Body of pancreas (tissue), 4 donors: ENCODE measurements around the gene SLC22A14.

ENCODE experiments used
- CTCF ChIP-seq, 7 experiments: fragments of 450-650 bp in 4 of 7; fragments of 200-600 bp in 3 of 7; sonication (generic) in 3 of 7; IDR thresholded peaks; one replicate each; pipeline ENCODE4 v1.5.1; 2016 to 2019; ENCODE audit warnings: antibody characterized with exemption in 7 of 7
- POLR2A ChIP-seq, 3 donors: fragments of 450-650 bp; IDR thresholded peaks; one replicate each; pipeline ENCODE4 v1.6.1; 2016; ENCODE audit warnings: antibody characterized with exemption in 3 of 3, mild to moderate bottlenecking in 2 of 3

GRCh38 chr3:38268522-38268921, 13.6 kb upstream of the SLC22A14 start:
- TF ChIP-seq POLR2A (IDR thresholded peaks at IDR 0.05): no peak
- TF ChIP-seq CTCF (IDR thresholded peaks at IDR 0.05): no peak
